ENCODE measurements around the gene PPP2R3A. TPM values are rescaled to one million over a fixed set of nuclear protein-coding genes. Genes with fewer than 3 reads are reported as not detected.

PPP2R3A gene
- total and polyA plus RNA-seq, 2 donors (not counting 3 experiments of a cell fraction or from before 2014, with no cell fraction given) = 3.3 to 14.6 TPM

GRCh38 chr3:136171097-136171542 is 205.6 kb downstream of the PPP2R3A start:
- no TSS peak for BruUV-seq (replicated peaks)
- Histone ChIP-seq H3K36me3 (ENCODE audit: control insufficient read depth in 2 of 2, extremely low read depth in 1 of 2, insufficient read depth in 2 of 2, low read length in 2 of 2) (no peaks in the 10 kb centered on the region), H3K4me3 (replicated peaks in 1 of 3; ENCODE audit: insufficient read depth in 1 of 3, low read depth in 1 of 3, low read length in 3 of 3) (no peak overlapping the region), H3K27ac (ENCODE audit: insufficient read depth, low read depth, low read length) (peak overlapping the region; percentile 35), H3K9me1 (replicated peaks; ENCODE audit: control insufficient read depth, extremely low read depth, insufficient read depth, low read length) (no peaks in the 10 kb centered on the region), H3K79me2 (ENCODE audit: control insufficient read depth, insufficient read depth, low read length) (peaks cover 100% of the 10 kb centered on the region), H3K9me3 (replicated peaks; ENCODE audit: control insufficient read depth, insufficient read depth, low read length) (no peaks in the 10 kb centered on the region), H3K4me1 (ENCODE audit: control insufficient read depth, extremely low read depth, insufficient read depth, low read length) (peaks cover 17% of the 10 kb centered on the region), H4K20me1 (replicated peaks; ENCODE audit: control insufficient read depth, extremely low read depth, insufficient read depth, low read length) (peaks cover 37% of the 10 kb centered on the region), H3K4me2 (ENCODE audit: insufficient read depth, low read length) (peak overlapping the region; percentile 57), H2AFZ (ENCODE audit: low read depth, low read length) (no peak overlapping the region), H3K27me3 (ENCODE audit: control insufficient read depth in 2 of 2, insufficient read depth in 2 of 2, low read length in 2 of 2) (no peaks in the 10 kb centered on the region), H3K9ac (replicated peaks; ENCODE audit: extremely low read depth, insufficient read depth, low read length) (no peak overlapping the region)
- intact Hi-C loops (cut with micrococcal nuclease) (no loop called here), dilution Hi-C loops (cut with MboI; ENCODE audit: extremely low pct_ligation_motif_present, low sequenced_read_pairs) (no loop called here)
- FAIRE-seq (peak; percentile 8), DNase-seq (ENCODE audit: low read depth, low spot score) (peak; percentile 24)
- TF ChIP-seq CTCF (IDR thresholded peaks at IDR 0.05; ENCODE audit: extremely low read depth in 1 of 2, insufficient read depth in 1 of 2, low read depth in 1 of 2, low read length in 2 of 2) (no peak), FOS (IDR thresholded peaks at IDR 0.05; ENCODE audit: borderline replicate concordance, insufficient read depth, low read length) (peak; percentile 37)
- POLR2A ChIA-PET = no interaction called here
- CTCF ChIA-PET = interaction anchor here (0.7 to 1.0 kb wide), 4 partner anchors 8 to 92 kb away, joined by 3 to 4 read pairs (median 3); no protein-coding TSS in a partner anchor

- H3K4me2 ChIP-seq (ENCODE audit: insufficient read depth, low read length) = no peak overlapping the region
- no peak overlapping the region for H2AFZ ChIP-seq (ENCODE audit: low read depth, low read length)
- H3K9me1 ChIP-seq (replicated peaks; ENCODE audit: control insufficient read depth, extremely low read depth, insufficient read depth, low read length) = no peaks in the 10 kb centered on the region
- H3K9ac ChIP-seq (replicated peaks; ENCODE audit: extremely low read depth, insufficient read depth, low read length) = no peak overlapping the region
- H3K27ac ChIP-seq (ENCODE audit: insufficient read depth, low read depth, low read length) = no peak overlapping the region
- H4K20me1 ChIP-seq (replicated peaks; ENCODE audit: control insufficient read depth, extremely low read depth, insufficient read depth, low read length) = peaks cover 33% of the 10 kb centered on the region
- no peaks in the 10 kb centered on the region for H3K27me3 ChIP-seq (ENCODE audit: control insufficient read depth in 2 of 2, insufficient read depth in 2 of 2, low read length in 2 of 2)
- dilution Hi-C loops (cut with MboI; ENCODE audit: extremely low pct_ligation_motif_present, low sequenced_read_pairs) (no loop called here), intact Hi-C loops (cut with micrococcal nuclease) (no loop called here)
- peaks cover 100% of the 10 kb centered on the region for H3K79me2 ChIP-seq (ENCODE audit: control insufficient read depth, insufficient read depth, low read length)
- ChIA-PET POLR2A (no interaction called here), CTCF (no interaction called here)
- H3K4me3 ChIP-seq (replicated peaks in 1 of 3; ENCODE audit: insufficient read depth in 1 of 3, low read depth in 1 of 3, low read length in 3 of 3) = no peak overlapping the region
- no peak for DNase-seq (ENCODE audit: low read depth, low spot score)
- TF ChIP-seq POLR2A (IDR thresholded peaks at IDR 0.05; ENCODE audit: low read depth, low read length) (no peak), POLR2AphosphoS5 (IDR thresholded peaks at IDR 0.05; ENCODE audit: insufficient read depth, low read depth, low read length) (no peak), MAX (IDR thresholded peaks at IDR 0.05; ENCODE audit: insufficient read depth, insufficient read length) (no peak), CTCF (IDR thresholded peaks at IDR 0.05; ENCODE audit: extremely low read depth in 1 of 2, insufficient read depth in 1 of 2, low read depth in 1 of 2, low read length in 2 of 2) (no peak), GATA2 (IDR thresholded peaks at IDR 0.05; ENCODE audit: insufficient read depth, insufficient read length, low read depth, low read length) (no peak), MYC (IDR thresholded peaks at IDR 0.05; ENCODE audit: low read depth, low read length) (no peak), JUN (IDR thresholded peaks at IDR 0.05; ENCODE audit: borderline replicate concordance, insufficient read depth, insufficient read length, low read depth) (no peak), EZH2 (IDR thresholded peaks at IDR 0.05; ENCODE audit: borderline replicate concordance, low read depth, low read length, severe bottlenecking) (no peak), FOS (IDR thresholded peaks at IDR 0.05; ENCODE audit: borderline replicate concordance, insufficient read depth, low read length) (no peak)
- FAIRE-seq = no peak
- H3K4me1 ChIP-seq (ENCODE audit: control insufficient read depth, extremely low read depth, insufficient read depth, low read length) = peaks cover 17% of the 10 kb centered on the region
- H3K36me3 ChIP-seq (ENCODE audit: control insufficient read depth in 2 of 2, extremely low read depth in 1 of 2, insufficient read depth in 2 of 2, low read length in 2 of 2) = no peaks in the 10 kb centered on the region
- BruUV-seq (replicated peaks) = no TSS peak
- no peaks in the 10 kb centered on the region for H3K9me3 ChIP-seq (replicated peaks; ENCODE audit: control insufficient read depth, insufficient read depth, low read length)
These were observed 208.5 kb downstream of the PPP2R3A start for GRCh38 chr3:136173939-136174490.

Data from endothelial cell of umbilical vein (primary cell).